Stomach (tissue), 9 donors: ENCODE data around the gene SERPING1. TPM values are rescaled to one million over a fixed set of nuclear protein-coding genes. Genes with fewer than 3 reads are reported as not detected.
"Not testable (repeated sequence)": the region's sequence is repeated elsewhere in the genome, so short reads cannot be mapped to it uniquely, and the experiment has no call there.

ENCODE experiments used
- DNase-seq, 2 donors: peaks; one replicate each; pipeline versions ENCODE4 v3.0.0 to v3.0.0-alpha.2; 2013 to 2019
- H3K27ac ChIP-seq, 5 donors: fragments of 200-600 bp in 4 of 5; sonication (generic) in 4 of 5; one replicate each; pipeline ENCODE4 v1.5.1; 2013 to 2019; ENCODE audit warnings: mild to moderate bottlenecking in 1 of 5, moderate library complexity in 1 of 5
- H3K27me3 ChIP-seq, 3 donors: fragments of 200-600 bp; sonication (generic); one replicate each; pipeline ENCODE4 v1.5.1; 2017 to 2019; ENCODE audit warnings: mixed run types in 1 of 3
- H3K36me3 ChIP-seq, 4 donors: fragments of 200-600 bp; sonication (generic); 1 replicate in 3 of 4; 2 replicates in 1 of 4; pipeline ENCODE4 v1.5.1; 2016 to 2019
- H3K4me1 ChIP-seq, 4 donors: fragments of 200-600 bp; sonication (generic); one replicate each; pipeline ENCODE4 v1.5.1; 2016 to 2019
- H3K4me3 ChIP-seq, 4 donors: fragments of 200-600 bp; sonication (generic) in 3 of 4; one replicate each; pipeline ENCODE4 v1.5.1; 2016 to 2019; ENCODE audit warnings: mild to moderate bottlenecking in 1 of 4
- H3K9me3 ChIP-seq, 4 donors: fragments of 200-600 bp; sonication (generic); one replicate each; pipeline ENCODE4 v1.5.1; 2016 to 2019
- CTCF ChIP-seq, 7 experiments: fragments of 450-650 bp in 4 of 7; fragments of 200-600 bp in 3 of 7; sonication (generic) in 3 of 7; IDR thresholded peaks; one replicate each; pipeline ENCODE4 v1.5.1; 2016 to 2019; ENCODE audit warnings: antibody characterized with exemption in 7 of 7, control low read depth in 2 of 7, mild to moderate bottlenecking in 1 of 7
- EP300 ChIP-seq: sonication (generic); formaldehyde crosslinking; IDR thresholded peaks from one replicate; pipeline ENCODE4 v1.6.1; 2017; ENCODE audit warnings: antibody characterized with exemption
- POLR2A ChIP-seq, 4 donors: fragments of 450-650 bp; IDR thresholded peaks; one replicate each; pipeline ENCODE4 v1.6.1; 2016; ENCODE audit warnings: antibody characterized with exemption in 4 of 4, control low read depth in 2 of 4, mild to moderate bottlenecking in 1 of 4, moderate library complexity in 1 of 4
- POLR2AphosphoS5 ChIP-seq, 3 donors: sonication (generic); formaldehyde crosslinking; IDR thresholded peaks; one replicate each; pipeline ENCODE4 v1.6.1; 2016; ENCODE audit warnings: antibody characterized with exemption in 3 of 3
- WGBS, 5 donors: extraction: QIAGEN DNeasy Blood & Tissue Kit in 3 of 5; methylation state at CpG; one replicate each; pipeline versions ENCODE4 v1.1.5 to v1.1.7; 2013 to 2018; 5-methylcytosine and 5-hydroxymethylcytosine counted together
- intact Hi-C: fragments of 100-400 bp; cut with DNase I; formaldehyde crosslinking; loops from one replicate; pipeline ENCODE4 v1.15.1; 2023; ENCODE audit warnings: low total_unique reads
- polyA plus RNA-seq, 3 donors: library from polyadenylated mRNA; stranded (reverse); fragments of 200-250 nt; gene quantifications; one replicate each; pipeline ENCODE4 v1.2.3, GENCODE V29; 2013
- total RNA-seq, 5 donors: library from RNA; depleted of rRNA; stranded (reverse); fragments of >200 nt; gene quantifications; one replicate each; pipeline versions ENCODE4 v1.1.0 to v1.2.3, GENCODE V29; 2014 to 2016
- donor health status: healthy with polysubstance abuse.
- donor health status: Bipolar disorder and iron deficiency.
- donor health status: healthy.

SERPING1 gene
- total and polyA plus RNA-seq, 8 donors, result 17.4 to 247 (median 133) TPM

- Histone ChIP-seq H3K4me1 (peaks cover 16 to 64% (median 52%) of the 10 kb centered on the region in 4 donors), H3K27ac (peak within 1 kb of the TSS in 3 of 5 donors; percentile 19 to 31 (median 26))
Measured at GRCh38 chr11:57649826-57650738, 52.6 kb downstream of the SERPING1 start, which contains the start of gene YPEL4. Gene YPEL4 (minus strand): TSS chr11:57649912. CDS start chr11:57647107, 2,805 bp downstream.

GRCh38 chr11:57650739-57651090 is 53.2 kb downstream of the SERPING1 start:
- intact Hi-C loops, result no loop called here
- Histone ChIP-seq H3K27me3 (peaks cover 12 to 84% (median 44%) of the 10 kb centered on the region in 3 donors), H3K4me3 (no peak overlapping the region), H3K4me1 (peaks cover 16 to 57% (median 45%) of the 10 kb centered on the region in 4 donors), H3K36me3 (no peaks in the 10 kb centered on the region), H3K9me3 (no peaks in the 10 kb centered on the region), H3K27ac (no peak overlapping the region)
- WGBS, 5 donors, result 52 to 78% (median 56%) methylated on average over 5 of the region's 5 CpGs
- TF ChIP-seq POLR2A (IDR thresholded peaks at IDR 0.05), result no peak
- no peak for TF ChIP-seq CTCF (IDR thresholded peaks at IDR 0.05)
- TF ChIP-seq POLR2AphosphoS5 (IDR thresholded peaks at IDR 0.05), result no peak
- TF ChIP-seq EP300, result no peak
- DNase-seq, result no peak

More at GRCh38 chr11:57649826-57650738, 52.6 kb downstream of the SERPING1 start, which contains the start of gene YPEL4:
- DNase-seq, result peak in 1 of 2 donors; percentile 90
- TF ChIP-seq CTCF (IDR thresholded peaks at IDR 0.05) (no peak), EP300 (no peak), POLR2A (IDR thresholded peaks at IDR 0.05) (no peak), POLR2AphosphoS5 (IDR thresholded peaks at IDR 0.05) (no peak)
- intact Hi-C loops, result loop anchor here (10.0 kb wide), 1 partner anchor 305 kb away; no protein-coding TSS in a partner anchor
- H3K9me3 ChIP-seq, result no peaks in the 10 kb centered on the region
- H3K4me3 ChIP-seq, result peak within 1 kb of the TSS; percentile 34 to 46 (median 38)
- no peaks in the 10 kb centered on the region for H3K36me3 ChIP-seq
- WGBS, 5 donors, result 9 to 17% (median 12%) methylated on average over 15 of the region's 15 CpGs
- peaks cover 12 to 90% (median 47%) of the 10 kb centered on the region in 3 donors for H3K27me3 ChIP-seq

- intact Hi-C loops, result no loop called here
- DNase-seq, result no peak
- WGBS, 5 donors, result 76 to 84% (median 80%) methylated on average over 7 of the region's 7 CpGs
- H3K27me3 ChIP-seq, result peaks cover 12 to 77% (median 37%) of the 10 kb centered on the region in 3 donors
- H3K4me1 ChIP-seq, result peaks cover 16 to 50% (median 39%) of the 10 kb centered on the region in 4 donors
- no peak overlapping the region for H3K27ac ChIP-seq
- H3K9me3 ChIP-seq, result no peaks in the 10 kb centered on the region
- H3K36me3 ChIP-seq, result no peaks in the 10 kb centered on the region
- no peak overlapping the region for H3K4me3 ChIP-seq
- no peak for TF ChIP-seq EP300
- no peak for TF ChIP-seq POLR2AphosphoS5 (IDR thresholded peaks at IDR 0.05)
- no peak for TF ChIP-seq POLR2A (IDR thresholded peaks at IDR 0.05)
- no peak for TF ChIP-seq CTCF (IDR thresholded peaks at IDR 0.05)
Measured at GRCh38 chr11:57651408-57651807, 53.9 kb downstream of the SERPING1 start.

- H3K27ac ChIP-seq, H3K4me3 ChIP-seq, H3K9me3 ChIP-seq, DNase-seq, intact Hi-C loops, H3K36me3 ChIP-seq: not testable (repeated sequence)
- peaks cover 7 to 68% (median 29%) of the 10 kb centered on the region in 3 donors for H3K27me3 ChIP-seq
- 77 to 88% (median 82%) methylated on average over 14 of the region's 14 CpGs for WGBS, 5 donors
- peaks cover 20 to 47% (median 38%) of the 10 kb centered on the region in 4 donors for H3K4me1 ChIP-seq
Measured at GRCh38 chr11:57652230-57652629, 54.7 kb downstream of the SERPING1 start.
